ENCODE data around the gene NOSIP.

The NOSIP gene

DNA sequence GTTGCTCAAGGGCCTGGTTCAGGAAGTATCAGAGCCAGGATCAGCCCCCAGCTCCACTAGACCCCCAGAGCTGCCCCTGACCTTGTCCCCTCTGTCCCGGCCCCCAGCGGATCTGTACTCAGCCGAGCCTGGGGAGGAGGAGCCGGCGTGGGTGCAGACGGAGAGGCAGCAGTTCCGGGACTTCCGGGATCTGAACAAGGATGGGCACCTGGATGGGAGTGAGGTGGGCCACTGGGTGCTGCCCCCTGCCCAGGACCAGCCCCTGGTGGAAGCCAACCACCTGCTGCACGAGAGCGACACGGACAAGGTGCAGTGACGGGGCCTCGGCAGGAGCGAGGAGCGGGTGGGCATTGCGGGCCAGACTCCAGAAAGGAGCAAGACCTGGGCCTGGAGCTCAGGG, 37.9 kb downstream of the NOSIP start:
- no peak for DNase-seq (ENCODE audit: insufficient read length, low spot score)
- TF ChIP-seq, protein P1, sequence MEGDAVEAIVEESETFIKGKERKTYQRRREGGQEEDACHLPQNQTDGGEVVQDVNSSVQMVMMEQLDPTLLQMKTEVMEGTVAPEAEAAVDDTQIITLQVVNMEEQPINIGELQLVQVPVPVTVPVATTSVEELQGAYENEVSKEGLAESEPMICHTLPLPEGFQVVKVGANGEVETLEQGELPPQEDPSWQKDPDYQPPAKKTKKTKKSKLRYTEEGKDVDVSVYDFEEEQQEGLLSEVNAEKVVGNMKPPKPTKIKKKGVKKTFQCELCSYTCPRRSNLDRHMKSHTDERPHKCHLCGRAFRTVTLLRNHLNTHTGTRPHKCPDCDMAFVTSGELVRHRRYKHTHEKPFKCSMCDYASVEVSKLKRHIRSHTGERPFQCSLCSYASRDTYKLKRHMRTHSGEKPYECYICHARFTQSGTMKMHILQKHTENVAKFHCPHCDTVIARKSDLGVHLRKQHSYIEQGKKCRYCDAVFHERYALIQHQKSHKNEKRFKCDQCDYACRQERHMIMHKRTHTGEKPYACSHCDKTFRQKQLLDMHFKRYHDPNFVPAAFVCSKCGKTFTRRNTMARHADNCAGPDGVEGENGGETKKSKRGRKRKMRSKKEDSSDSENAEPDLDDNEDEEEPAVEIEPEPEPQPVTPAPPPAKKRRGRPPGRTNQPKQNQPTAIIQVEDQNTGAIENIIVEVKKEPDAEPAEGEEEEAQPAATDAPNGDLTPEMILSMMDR (IDR thresholded peaks at IDR 0.05; ENCODE audit: insufficient read depth, missing control alignments): no peak
- FAIRE-seq: no peak

DNA sequence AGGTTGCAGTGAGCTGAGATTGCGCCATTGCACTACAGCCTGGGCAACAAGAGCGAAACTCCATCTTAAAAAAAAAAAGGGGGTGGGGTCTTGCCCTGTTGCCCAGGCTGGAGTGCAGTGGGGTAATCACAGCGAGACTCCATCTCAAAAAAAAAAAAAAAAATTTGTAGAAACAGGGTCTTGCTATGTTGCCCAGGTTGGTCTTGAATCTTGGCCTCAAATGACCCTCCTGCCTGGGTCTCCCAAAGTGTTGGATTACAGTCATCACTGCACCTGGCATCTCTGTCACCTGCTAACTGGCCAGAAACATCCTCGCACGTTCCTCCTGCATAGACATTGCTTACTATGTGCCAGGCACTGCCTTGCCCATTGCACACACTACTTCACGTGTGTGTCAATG, 38.4 kb downstream of the NOSIP start:
- no peak for DNase-seq (ENCODE audit: insufficient read length, low spot score)
- FAIRE-seq: no peak
- TF ChIP-seq, protein P1 (IDR thresholded peaks at IDR 0.05; ENCODE audit: insufficient read depth, missing control alignments): no peak

DNA sequence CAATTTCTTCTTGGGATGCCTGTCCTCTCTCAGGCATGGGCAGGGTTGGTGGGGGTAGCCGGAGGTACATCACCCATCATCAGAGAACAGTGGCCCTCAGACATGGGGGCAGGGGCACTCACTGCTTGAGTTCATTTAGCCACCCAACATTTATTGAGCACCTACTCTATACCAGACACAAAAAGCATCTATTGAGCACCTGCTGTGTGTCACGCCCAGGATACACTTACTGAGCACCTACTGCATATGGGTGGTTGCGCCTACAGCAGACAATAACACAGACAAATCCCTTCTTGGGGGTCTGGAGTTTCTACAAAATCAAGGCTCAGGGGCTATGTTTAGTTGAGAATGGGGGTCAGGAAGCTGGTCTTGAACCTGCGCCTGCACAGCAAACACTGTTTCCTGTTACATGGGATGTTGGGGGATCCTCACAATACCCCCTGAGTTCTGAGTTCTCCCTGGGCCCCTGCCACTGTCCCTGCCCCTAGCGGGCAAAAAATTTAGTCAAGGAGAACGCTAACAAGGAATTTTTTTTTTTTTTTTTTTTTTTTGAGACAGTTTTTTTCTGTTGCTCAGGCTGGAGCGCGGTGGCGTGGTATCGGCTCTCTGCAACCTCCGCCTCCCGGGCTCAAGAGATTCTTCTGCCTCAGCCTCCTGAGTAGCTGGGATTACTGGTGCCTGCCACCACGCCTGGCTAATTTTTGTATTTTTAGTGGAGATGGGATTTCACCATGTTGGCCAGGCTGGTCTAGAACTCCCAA, 41.0 kb downstream of the NOSIP start:
- FAIRE-seq: no peak
- DNase-seq (ENCODE audit: insufficient read length, low spot score): no peak
- TF ChIP-seq, protein P1 (IDR thresholded peaks at IDR 0.05; ENCODE audit: insufficient read depth, missing control alignments): no peak

DNA sequence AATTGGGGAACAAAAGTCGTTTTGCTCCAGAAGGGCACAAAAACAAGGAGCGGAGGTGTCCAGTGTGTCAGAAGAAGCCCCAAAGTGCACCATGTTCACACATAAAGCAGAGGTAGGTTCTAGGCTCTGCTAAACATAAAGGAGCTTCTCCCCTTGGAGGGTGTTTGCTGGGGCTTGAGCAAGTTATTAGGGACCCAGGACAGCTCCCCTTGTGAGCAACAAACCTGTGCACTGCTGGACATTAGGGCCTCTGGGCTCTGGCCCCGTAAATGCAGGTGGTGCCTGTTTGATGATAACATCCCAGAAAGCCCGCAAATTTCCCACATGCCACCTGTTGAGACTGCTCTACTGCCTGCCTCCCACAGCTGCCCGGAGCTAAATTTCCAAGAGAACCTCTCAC, 41.7 kb downstream of the NOSIP start:
- no peak for DNase-seq (ENCODE audit: insufficient read length, low spot score)
- FAIRE-seq: no peak
- TF ChIP-seq, protein P1 (IDR thresholded peaks at IDR 0.05; ENCODE audit: insufficient read depth, missing control alignments): no peak

DNA sequence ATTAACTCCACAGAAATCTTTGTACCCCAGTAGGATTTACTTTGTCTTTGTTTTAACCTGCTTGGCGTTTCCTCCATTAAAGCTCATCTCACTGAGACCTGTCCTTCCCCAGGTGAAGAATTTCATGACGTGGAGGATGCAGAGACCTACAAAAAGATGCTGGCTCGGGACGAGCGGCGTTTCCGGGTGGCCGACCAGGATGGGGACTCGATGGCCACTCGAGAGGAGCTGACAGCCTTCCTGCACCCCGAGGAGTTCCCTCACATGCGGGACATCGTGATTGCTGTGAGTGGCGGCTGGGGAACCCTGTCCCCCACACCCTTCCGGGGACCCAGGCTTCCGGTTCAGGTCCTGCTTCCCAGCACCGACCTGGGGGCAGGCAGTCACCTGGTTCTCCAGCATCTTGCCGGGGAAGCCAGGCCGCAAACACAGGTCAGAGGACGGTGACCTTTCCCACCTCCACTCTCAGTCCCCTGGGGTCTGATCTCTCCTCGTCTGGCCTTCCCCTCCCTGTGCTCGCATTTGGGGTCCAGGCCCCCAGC, 43.4 kb downstream of the NOSIP start:
- no peak for FAIRE-seq
- TF ChIP-seq, protein P1 (IDR thresholded peaks at IDR 0.05; ENCODE audit: insufficient read depth, missing control alignments): no peak
- DNase-seq (ENCODE audit: insufficient read length, low spot score): no peak

DNA sequence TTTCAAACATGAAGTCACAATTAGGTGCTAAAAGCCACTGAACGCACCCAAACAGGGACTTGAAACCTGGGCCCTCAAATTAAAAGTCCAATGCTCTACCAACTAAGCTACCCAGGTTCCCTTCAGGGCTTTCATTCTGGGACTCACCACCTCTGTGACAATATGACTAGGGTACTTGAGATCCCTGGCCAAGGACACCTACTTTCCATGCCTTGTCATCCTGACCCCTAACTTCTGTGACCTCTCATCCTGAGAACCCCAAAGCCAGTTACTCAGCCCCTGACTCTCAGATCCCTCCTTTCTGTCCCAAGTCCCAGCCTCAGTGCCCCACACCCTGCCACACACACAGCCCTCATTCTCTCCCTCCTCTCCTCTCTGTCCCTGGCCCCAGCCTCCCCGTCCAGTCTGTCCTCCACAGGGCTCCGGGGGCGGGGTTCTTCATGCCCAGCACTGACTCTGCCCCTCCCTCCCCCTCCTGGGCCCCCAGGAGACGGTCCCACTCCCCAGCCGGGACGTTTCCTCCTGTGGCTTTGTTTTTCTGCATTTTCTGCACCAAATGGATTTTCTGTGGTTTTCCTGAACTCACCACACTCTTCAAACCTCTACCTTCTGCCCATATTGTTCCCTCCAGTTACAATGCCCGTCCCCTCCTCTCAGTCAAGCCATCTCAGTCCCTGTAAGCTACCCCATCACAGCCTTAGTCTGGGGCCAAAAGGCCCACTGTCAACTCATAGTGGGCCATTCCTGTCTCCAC, 45.5 kb downstream of the NOSIP start:
- DNase-seq (ENCODE audit: insufficient read length, low spot score) (no peak), FAIRE-seq (no peak)
- TF ChIP-seq, protein P1 (IDR thresholded peaks at IDR 0.05; ENCODE audit: insufficient read depth, missing control alignments): no peak

Data from D721Med (cell line).